Prostate gland (tissue), 2 donors: ENCODE measurements around the gene RNASET2.
"Not testable (repeated sequence)": the region's sequence is repeated elsewhere in the genome, so short reads cannot be mapped to it uniquely, and the experiment has no call there.

Experiments used
- POLR2A ChIP-seq: fragments of 450-650 bp; IDR thresholded peaks from one replicate; pipeline ENCODE4 v1.6.1; 2016; ENCODE audit warnings: antibody characterized with exemption, mild to moderate bottlenecking
- POLR2AphosphoS5 ChIP-seq: sonication (generic); formaldehyde crosslinking; IDR thresholded peaks from one replicate; pipeline ENCODE4 v1.6.1; 2017; ENCODE audit warnings: antibody characterized with exemption
- TF ChIP-seq, protein P1 (sequence below), 4 experiments: fragments of 200-600 bp in 2 of 4; fragments of 450-650 bp in 2 of 4; sonication (generic) in 2 of 4; IDR thresholded peaks; 1 replicate in 3 of 4; 2 replicates in 1 of 4; pipeline ENCODE4 v1.5.1; 2016 to 2019; ENCODE audit warnings: antibody characterized with exemption in 4 of 4, mild to moderate bottlenecking in 2 of 4, moderate library complexity in 2 of 4

DNA sequence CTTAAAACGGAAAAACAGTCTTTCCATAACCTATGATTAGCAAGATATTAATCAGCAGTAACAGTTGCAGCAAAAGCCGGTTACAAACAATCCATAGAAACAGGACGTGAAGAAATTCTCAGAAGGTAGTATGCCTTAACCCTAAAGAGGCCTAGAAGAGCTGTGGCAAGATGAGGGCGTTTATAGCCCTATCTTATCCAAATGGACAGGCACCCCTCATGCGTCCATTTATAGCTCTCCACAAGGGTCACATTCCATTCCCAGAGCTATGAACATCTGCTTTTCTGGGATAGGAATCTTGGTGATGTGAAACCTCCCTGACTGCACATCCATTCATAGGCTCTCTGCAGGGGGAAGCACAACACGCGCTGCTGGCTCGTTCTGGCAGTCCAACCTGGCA is 40.9 kb downstream of the RNASET2 start:
- TF ChIP-seq, protein P1, sequence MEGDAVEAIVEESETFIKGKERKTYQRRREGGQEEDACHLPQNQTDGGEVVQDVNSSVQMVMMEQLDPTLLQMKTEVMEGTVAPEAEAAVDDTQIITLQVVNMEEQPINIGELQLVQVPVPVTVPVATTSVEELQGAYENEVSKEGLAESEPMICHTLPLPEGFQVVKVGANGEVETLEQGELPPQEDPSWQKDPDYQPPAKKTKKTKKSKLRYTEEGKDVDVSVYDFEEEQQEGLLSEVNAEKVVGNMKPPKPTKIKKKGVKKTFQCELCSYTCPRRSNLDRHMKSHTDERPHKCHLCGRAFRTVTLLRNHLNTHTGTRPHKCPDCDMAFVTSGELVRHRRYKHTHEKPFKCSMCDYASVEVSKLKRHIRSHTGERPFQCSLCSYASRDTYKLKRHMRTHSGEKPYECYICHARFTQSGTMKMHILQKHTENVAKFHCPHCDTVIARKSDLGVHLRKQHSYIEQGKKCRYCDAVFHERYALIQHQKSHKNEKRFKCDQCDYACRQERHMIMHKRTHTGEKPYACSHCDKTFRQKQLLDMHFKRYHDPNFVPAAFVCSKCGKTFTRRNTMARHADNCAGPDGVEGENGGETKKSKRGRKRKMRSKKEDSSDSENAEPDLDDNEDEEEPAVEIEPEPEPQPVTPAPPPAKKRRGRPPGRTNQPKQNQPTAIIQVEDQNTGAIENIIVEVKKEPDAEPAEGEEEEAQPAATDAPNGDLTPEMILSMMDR (IDR thresholded peaks at IDR 0.05): not testable (repeated sequence)
- TF ChIP-seq POLR2A, POLR2AphosphoS5: not testable (repeated sequence)
